IMR-90 (cell line): Measurements from ENCODE around the gene COL25A1. TPM values are rescaled to one million over a fixed set of nuclear protein-coding genes. Genes with fewer than 3 reads are reported as not detected.

Experiments
- ATAC-seq: fragments of 200-7000 bp; cut with Tn5 transposase; 2 replicates; pipeline ENCODE4 v1.9.1; 2020; ENCODE audit warnings: low read depth, mild to moderate bottlenecking, moderate library complexity
- BruUV-seq: library from RNA; stranded (reverse); fragments of 400-500 nt; replicated peaks from 2 replicates; lab custom pipeline; 2021; lab: Mats Ljungman, UMichigan
- CTCF ChIA-PET: fragments of 300-600 bp; formaldehyde crosslinking; extraction: SDS; loops from one replicate; lab custom pipeline; 2021; ENCODE audit warnings: antibody characterized with exemption; lab: Yijun Ruan, JAX
- POLR2A ChIA-PET: fragments of 300-600 bp; sonication (Branson Sonifier 250); formaldehyde crosslinking; loops from one replicate; lab custom pipeline; 2022; ENCODE audit warnings: antibody characterized with exemption; ENCODE audit not compliant: unreplicated experiment; lab: Charles Lee
- DNase-seq: peaks from one replicate; pipeline ENCODE4 v3.0.0; 2013
- H2AFZ ChIP-seq: replicated peaks from 2 replicates; pipeline ENCODE3; 2013; ENCODE audit warnings: low read length, mild to moderate bottlenecking; ENCODE audit not compliant: poor library complexity
- H2AK5ac ChIP-seq: 2 replicates; pipeline ENCODE4 v1.6.1; 2013; ENCODE audit warnings: low read depth, low read length, inconsistent platforms
- H2AK9ac ChIP-seq: replicated peaks from 2 replicates; pipeline ENCODE3; 2013; ENCODE audit warnings: mild to moderate bottlenecking, low read depth, low read length, moderate library complexity; ENCODE audit not compliant: poor library complexity
- H2BK120ac ChIP-seq: 2 replicates; pipeline ENCODE4 v1.6.1; 2013; ENCODE audit warnings: low read depth, low read length, inconsistent platforms
- H2BK15ac ChIP-seq: 3 replicates; pipeline ENCODE4 v1.6.1; 2013; ENCODE audit warnings: low read depth, low read length, inconsistent platforms
- H2BK20ac ChIP-seq: 2 replicates; pipeline ENCODE4 v1.6.1; 2013; ENCODE audit warnings: low read depth, mild to moderate bottlenecking, inconsistent platforms, low read length, moderate library complexity
- H2BK5ac ChIP-seq: 2 replicates; pipeline ENCODE4 v1.6.1; 2013; ENCODE audit warnings: mild to moderate bottlenecking, low read depth, low read length, inconsistent platforms; ENCODE audit not compliant: poor library complexity, severe bottlenecking
- H3K14ac ChIP-seq: replicated peaks from 2 replicates; pipeline ENCODE4 v1.6.1; 2013; ENCODE audit warnings: low read depth, low read length, inconsistent platforms
- H3K18ac ChIP-seq: 2 replicates; pipeline ENCODE4 v1.6.1; 2013; ENCODE audit warnings: low read depth, low read length, control low read depth
- H3K23ac ChIP-seq: 2 replicates; pipeline ENCODE4 v1.6.1; 2013; ENCODE audit warnings: low read depth, low read length, inconsistent platforms
- H3K27ac ChIP-seq: 2 replicates; pipeline ENCODE4 v1.5.1; 2013; ENCODE audit warnings: mild to moderate bottlenecking, control low read depth, low read length; ENCODE audit not compliant: insufficient read depth
- H3K27me3 ChIP-seq: 2 replicates; pipeline ENCODE4 v1.6.1; 2013; ENCODE audit warnings: low read length; ENCODE audit not compliant: control insufficient read depth, insufficient read depth
- H3K36me3 ChIP-seq: 2 replicates; pipeline ENCODE4 v1.6.1; 2013; ENCODE audit warnings: low read length, mixed read lengths; ENCODE audit not compliant: control insufficient read depth, insufficient read depth
- H3K4ac ChIP-seq: 2 replicates; pipeline ENCODE4 v1.6.1; 2013; ENCODE audit warnings: low read depth, low read length, inconsistent platforms
- H3K4me1 ChIP-seq: 2 replicates; pipeline ENCODE4 v1.6.1; 2013; ENCODE audit warnings: low read length, mixed read lengths; ENCODE audit not compliant: control insufficient read depth, insufficient read depth
- H3K4me2 ChIP-seq: 2 replicates; pipeline ENCODE4 v1.6.1; 2013; ENCODE audit warnings: low read depth, mild to moderate bottlenecking, control low read depth, low read length, moderate library complexity
- H3K4me3 ChIP-seq: 2 replicates; pipeline ENCODE4 v1.5.1; 2013; ENCODE audit warnings: low read depth, mild to moderate bottlenecking, control low read depth, low read length, moderate library complexity; ENCODE audit not compliant: insufficient read depth
- H3K56ac ChIP-seq: 2 replicates; pipeline ENCODE4 v1.6.1; 2013; ENCODE audit warnings: low read length, inconsistent platforms; ENCODE audit not compliant: insufficient read depth; ENCODE audit errors: extremely low read depth
- H3K79me1 ChIP-seq, 2 experiments: 2 replicates each; pipeline ENCODE4 v1.6.1; 2013; ENCODE audit warnings: low read length in 2 of 2, inconsistent platforms in 1 of 2, low read depth in 1 of 2
- H3K9ac ChIP-seq: 2 replicates; pipeline ENCODE4 v1.6.1; 2013; ENCODE audit warnings: low read depth, low read length, control low read depth
- H3K9me1 ChIP-seq: 2 replicates; pipeline ENCODE4 v1.6.1; 2013; ENCODE audit warnings: low read length, inconsistent platforms; ENCODE audit not compliant: insufficient read depth
- H3K9me3 ChIP-seq: 2 replicates; pipeline ENCODE4 v1.6.1; 2013; ENCODE audit warnings: low read length; ENCODE audit not compliant: control insufficient read depth, insufficient read depth
- H4K20me1 ChIP-seq: 2 replicates; pipeline ENCODE4 v1.6.1; 2013; ENCODE audit warnings: low read length, inconsistent platforms; ENCODE audit not compliant: insufficient read depth
- H4K5ac ChIP-seq: 2 replicates; pipeline ENCODE4 v1.6.1; 2013; ENCODE audit warnings: mild to moderate bottlenecking, low read depth, low read length, control low read depth
- H4K8ac ChIP-seq, 2 experiments: 2 replicates each; pipeline ENCODE4 v1.6.1; 2013; ENCODE audit warnings: low read depth in 2 of 2, low read length in 2 of 2, control low read depth in 1 of 2, inconsistent platforms in 1 of 2
- H4K91ac ChIP-seq: 2 replicates; pipeline ENCODE4 v1.6.1; 2013; ENCODE audit warnings: low read depth, low read length, inconsistent platforms; ENCODE audit not compliant: insufficient read depth
- BHLHE40 ChIP-seq: fragments of 150-350 bp; IDR thresholded peaks from 2 replicates; pipeline ENCODE4 v1.6.1; 2016; ENCODE audit warnings: mild to moderate bottlenecking, low read depth, low read length
- CEBPB ChIP-seq: IDR thresholded peaks from 2 replicates; pipeline ENCODE4 v1.6.1; 2012; ENCODE audit warnings: low read depth, low read length, improper control_type of control experiment
- CHD1 ChIP-seq: IDR thresholded peaks from 2 replicates; pipeline ENCODE4 v1.6.1; 2012; ENCODE audit warnings: low read depth, low read length, improper control_type of control experiment
- FOS ChIP-seq: fragments of 150-350 bp; IDR thresholded peaks from 2 replicates; pipeline ENCODE4 v1.6.1; 2016; ENCODE audit warnings: low read depth, low read length
- MAFK ChIP-seq: IDR thresholded peaks from 2 replicates; pipeline ENCODE4 v1.6.1; 2012; ENCODE audit warnings: low read depth, low read length, improper control_type of control experiment
- MAZ ChIP-seq: IDR thresholded peaks from 2 replicates; pipeline ENCODE4 v1.6.1; 2012; ENCODE audit warnings: low read depth, mild to moderate bottlenecking, low read length, improper control_type of control experiment, moderate library complexity, borderline replicate concordance
- MXI1 ChIP-seq: IDR thresholded peaks from 2 replicates; pipeline ENCODE4 v1.6.1; 2012; ENCODE audit warnings: low read depth, mild to moderate bottlenecking, low read length, moderate library complexity, borderline replicate concordance
- NFE2L2 ChIP-seq: fragments of 150-350 bp; IDR thresholded peaks from 2 replicates; pipeline ENCODE4 v1.6.1; 2016; ENCODE audit warnings: low read depth, mild to moderate bottlenecking, low read length
- POLR2A ChIP-seq: IDR thresholded peaks from 2 replicates; pipeline ENCODE4 v1.6.1; 2012; ENCODE audit warnings: mild to moderate bottlenecking, low read depth, low read length
- RAD21 ChIP-seq: IDR thresholded peaks from 2 replicates; pipeline ENCODE4 v1.6.1; 2012; ENCODE audit warnings: low read length, improper control_type of control experiment
- RCOR1 ChIP-seq: IDR thresholded peaks from 2 replicates; pipeline ENCODE4 v1.6.1; 2012; ENCODE audit warnings: mild to moderate bottlenecking, low read length, improper control_type of control experiment; ENCODE audit not compliant: insufficient replicate concordance
- RFX5 ChIP-seq: IDR thresholded peaks from 2 replicates; pipeline ENCODE4 v1.8.0; 2012; ENCODE audit warnings: low read depth, mild to moderate bottlenecking, low read length, moderate library complexity
- SMC3 ChIP-seq: fragments of 150-350 bp; IDR thresholded peaks from 2 replicates; pipeline ENCODE4 v1.6.1; 2016; ENCODE audit warnings: low read depth, mild to moderate bottlenecking, antibody characterized with exemption, low read length, moderate library complexity
- USF2 ChIP-seq: fragments of 150-350 bp; IDR thresholded peaks from 2 replicates; pipeline ENCODE4 v1.6.1; 2017; ENCODE audit warnings: mild to moderate bottlenecking, antibody characterized with exemption, low read length, low read depth
- WGBS, 2 experiments: methylation state at CpG; one replicate each; pipeline versions ENCODE4 v1.1.5 to v1.1.7; 2013; ENCODE audit warnings: missing lambda C conversion rate in 2 of 2; ENCODE audit not compliant: insufficient read length in 1 of 2; ENCODE audit errors: extremely low coverage in 2 of 2; 5-methylcytosine and 5-hydroxymethylcytosine counted together
- dilution Hi-C: fragments of 300-500 bp; cut with HindIII; formaldehyde crosslinking; loops from one replicate; pipeline ENCODE4 v1.14.3; 2018; ENCODE audit warnings: low sequenced_read_pairs; ENCODE audit not compliant: unreplicated experiment
- in situ Hi-C: fragments of 300-500 bp; cut with MboI; formaldehyde crosslinking; loops from 3 replicates; pipeline ENCODE4 v1.14.3; 2019; ENCODE audit warnings: low sequenced_read_pairs, inconsistent platforms, mixed read lengths
- intact Hi-C: fragments of 100-400 bp; cut with micrococcal nuclease; formaldehyde crosslinking; loops from 2 replicates; pipeline ENCODE4 v1.10.0; 2022
- polyA plus RNA-seq, 3 experiments: library from polyadenylated mRNA; depleted of rRNA; stranded (reverse); fragments of >200 nt; gene quantifications; 2 replicates each; pipeline ENCODE4 v1.2.3, GENCODE V29; 2012; ENCODE audit warnings: low replicate concordance in 1 of 3
- total RNA-seq: library from RNA; depleted of rRNA; stranded (reverse); fragments of >200 nt; gene quantifications from 2 replicates; pipeline ENCODE4 v1.2.3, GENCODE V29; 2012

COL25A1 gene
- total and polyA plus RNA-seq, 2 of the 4 experiments (the other 2 are of a cell fraction), result under 0.01 to 0.05 TPM

- POLR2A ChIA-PET, result no interaction called here
- no CpG with 5 or more reads among the region's 3 CpGs for WGBS, 2 experiments
- no peak for ATAC-seq
These were observed 11.5 kb downstream of the COL25A1 start for GRCh38 chr4:109290918-109291317.

More at GRCh38 chr4:109290918-109291317, 11.5 kb downstream of the COL25A1 start:
- Histone ChIP-seq H2BK5ac (no peak overlapping the region), H2AK5ac (no peak overlapping the region), H3K18ac (no peak overlapping the region), H3K14ac (no peak overlapping the region), H3K23ac (no peak overlapping the region), H4K8ac (no peak overlapping the region), H4K5ac (no peak overlapping the region), H3K9me1 (no peaks in the 10 kb centered on the region), H2AK9ac (no peak overlapping the region), H3K79me1 (no peaks in the 10 kb centered on the region), H3K9ac (no peak overlapping the region), H4K91ac (no peak overlapping the region), H3K4me2 (no peak overlapping the region), H3K4ac (no peak overlapping the region), H2BK120ac (no peak overlapping the region), H3K56ac (no peak overlapping the region), H3K9me3 (no peaks in the 10 kb centered on the region), H3K27me3 (peaks cover 2% of the 10 kb centered on the region; the same call in 1 of the 2 replicates), H2BK15ac (no peak overlapping the region), H2AFZ (no peak overlapping the region), H3K27ac (no peak overlapping the region), H3K4me1 (no peaks in the 10 kb centered on the region), H2BK20ac (no peak overlapping the region), H3K4me3 (no peak overlapping the region), H3K36me3 (no peaks in the 10 kb centered on the region), H4K20me1 (no peaks in the 10 kb centered on the region)
- BruUV-seq, result no TSS peak
- dilution Hi-C loops, result no loop called here
- TF ChIP-seq MAZ (no peak), CHD1 (no peak), NFE2L2 (no peak), RFX5 (no peak), CEBPB (no peak), SMC3 (no peak), MXI1 (no peak), MAFK (no peak), FOS (no peak), RAD21 (no peak), POLR2A (no peak), USF2 (no peak), RCOR1 (no peak), BHLHE40 (no peak)
- intact Hi-C loops, result no loop called here
- in situ Hi-C loops, result no loop called here
- CTCF ChIA-PET, result no interaction called here
- no peak for DNase-seq
